Stimulated activated naive CD8-positive, alpha-beta T cell treated with anti-CD3 and anti-CD28 coated beads, Interleukin-15, Interleukin-2, amounts not matched to agents 100 U/mL and 50 U/mL, for 24 hours (primary cell): ENCODE measurements around the gene METTL16.

Experiments
- ATAC-seq: fragments of 150-1000 bp; cut with Tn5 transposase; one replicate; pipeline ENCODE4 v1.10.0; 2021
- DNase-seq: peaks from one replicate; pipeline ENCODE4 v3.0.0; 2021

Gene METTL16

GRCh38 chr17:2414446-2415064, 97.1 kb downstream of the METTL16 start:
- no peak for DNase-seq
- no peak for ATAC-seq

DNA sequence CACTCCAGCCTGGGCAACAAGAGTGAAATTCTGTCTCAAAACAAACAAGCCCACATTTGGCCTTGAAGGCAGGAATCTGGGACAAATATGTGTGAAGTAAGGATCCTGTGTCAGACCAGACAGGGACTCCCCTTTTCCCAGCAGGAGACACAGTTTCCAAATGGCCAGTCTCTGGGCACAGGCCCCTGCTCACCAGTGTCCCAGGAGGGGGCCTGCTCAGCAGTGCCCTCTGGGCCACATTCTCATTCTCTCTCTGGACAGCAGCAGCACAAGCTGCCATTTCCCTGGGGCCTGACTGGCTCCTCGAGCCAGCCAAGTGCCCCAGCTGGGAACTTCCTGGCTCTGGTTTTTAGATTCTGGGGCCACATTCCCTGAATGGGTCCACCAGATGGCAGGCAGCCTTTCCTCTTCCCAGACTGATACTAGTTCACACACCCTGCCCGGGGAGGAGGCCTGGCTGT, 99.1 kb downstream of the METTL16 start:
- DNase-seq = no peak
- ATAC-seq = no peak

DNA sequence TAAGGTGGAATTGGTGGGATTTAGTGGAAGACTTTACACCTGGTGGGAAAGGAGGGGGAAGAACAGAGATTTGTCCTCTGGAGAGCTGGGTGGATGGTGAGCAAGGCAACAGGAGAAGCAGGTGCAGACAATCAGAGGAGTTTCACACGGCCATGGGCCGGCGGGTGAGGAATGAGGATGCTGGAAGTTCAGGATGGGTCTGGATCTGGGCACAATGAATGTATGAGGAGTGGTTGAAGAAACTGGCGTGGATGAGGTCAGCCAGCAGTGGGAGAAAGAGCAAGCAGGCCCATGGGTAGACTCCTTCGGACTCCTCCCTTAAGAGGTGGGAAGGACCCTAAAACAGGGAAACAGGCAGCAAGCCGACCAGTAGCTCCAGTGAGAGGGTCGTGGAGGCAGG, 100.7 kb downstream of the METTL16 start:
- no peak for ATAC-seq
- no peak for DNase-seq

DNA sequence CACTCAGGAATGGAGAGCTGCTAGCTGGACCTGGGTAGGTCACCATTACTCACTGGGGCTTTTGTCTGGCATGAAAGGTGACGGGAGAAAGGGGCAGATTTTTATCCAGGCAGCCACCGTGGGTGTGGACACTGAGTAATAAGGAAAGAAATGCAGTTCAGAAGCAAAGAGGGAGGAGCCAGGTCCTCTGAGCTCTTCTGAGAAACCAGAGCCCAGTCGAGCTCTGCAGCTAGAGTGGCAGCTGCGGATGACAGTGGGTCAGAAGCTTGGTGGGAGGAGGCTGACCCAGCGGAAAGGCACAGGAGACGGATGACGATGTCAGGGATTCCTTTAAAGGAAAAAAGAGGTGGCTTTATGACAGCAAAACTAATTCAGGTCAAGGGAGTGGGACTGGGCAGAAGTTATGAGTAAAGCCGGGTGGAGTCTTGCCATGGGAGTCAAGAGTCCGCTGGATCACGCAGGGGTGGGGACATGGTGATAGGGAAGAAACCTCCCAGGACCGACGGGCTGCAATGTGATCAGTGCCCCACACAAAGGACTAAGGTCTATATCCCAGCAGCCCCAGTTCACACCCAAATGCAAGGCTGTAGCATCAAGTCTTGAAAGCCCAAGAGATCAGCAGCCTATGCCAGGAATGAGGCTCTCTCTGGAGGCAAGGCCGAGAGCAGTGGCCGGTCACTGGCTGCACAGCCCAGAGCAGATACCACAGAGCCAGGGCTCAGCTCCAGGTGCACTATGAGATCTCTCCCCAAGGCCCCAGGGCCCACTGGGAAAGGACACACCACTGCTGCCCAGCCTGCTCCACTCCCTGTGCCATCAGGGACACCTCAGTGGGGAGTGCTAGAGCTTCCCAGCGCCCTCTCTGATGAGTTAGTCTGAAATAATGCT, 104.5 kb downstream of the METTL16 start:
- DNase-seq (peak; percentile 39), ATAC-seq (peak; percentile 45)

DNA sequence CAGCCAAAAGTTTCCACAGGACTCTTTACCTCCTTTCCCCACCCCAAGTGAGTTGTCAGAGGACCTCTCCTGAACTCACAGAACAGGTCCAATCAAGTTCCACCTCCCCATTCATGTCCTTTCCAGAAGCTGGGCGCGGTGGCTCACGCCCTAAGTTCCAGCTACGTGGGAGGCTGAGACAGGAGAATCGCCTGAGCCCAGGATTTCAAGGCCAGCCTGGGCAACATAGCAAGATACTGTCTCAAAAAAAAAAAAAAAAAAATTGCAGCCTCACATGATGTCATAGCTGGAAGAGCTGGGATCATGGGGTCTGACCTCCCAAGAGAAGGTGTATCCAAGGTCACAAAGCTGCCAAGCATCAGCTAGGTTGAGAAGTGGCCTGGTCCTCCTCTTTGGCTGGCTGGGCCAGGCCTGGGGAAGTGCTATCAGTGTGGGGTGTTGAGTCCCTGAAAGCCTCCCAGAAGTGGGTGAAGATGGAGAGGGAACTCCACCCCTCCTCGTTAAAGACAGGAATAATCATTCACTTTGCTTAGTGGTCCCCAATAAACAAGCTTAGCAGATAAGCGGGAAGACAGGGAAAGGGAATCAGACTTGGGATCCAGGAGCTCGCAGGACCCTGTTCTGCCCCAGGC, 105.3 kb downstream of the METTL16 start:
- no peak for ATAC-seq
- no peak for DNase-seq

DNA sequence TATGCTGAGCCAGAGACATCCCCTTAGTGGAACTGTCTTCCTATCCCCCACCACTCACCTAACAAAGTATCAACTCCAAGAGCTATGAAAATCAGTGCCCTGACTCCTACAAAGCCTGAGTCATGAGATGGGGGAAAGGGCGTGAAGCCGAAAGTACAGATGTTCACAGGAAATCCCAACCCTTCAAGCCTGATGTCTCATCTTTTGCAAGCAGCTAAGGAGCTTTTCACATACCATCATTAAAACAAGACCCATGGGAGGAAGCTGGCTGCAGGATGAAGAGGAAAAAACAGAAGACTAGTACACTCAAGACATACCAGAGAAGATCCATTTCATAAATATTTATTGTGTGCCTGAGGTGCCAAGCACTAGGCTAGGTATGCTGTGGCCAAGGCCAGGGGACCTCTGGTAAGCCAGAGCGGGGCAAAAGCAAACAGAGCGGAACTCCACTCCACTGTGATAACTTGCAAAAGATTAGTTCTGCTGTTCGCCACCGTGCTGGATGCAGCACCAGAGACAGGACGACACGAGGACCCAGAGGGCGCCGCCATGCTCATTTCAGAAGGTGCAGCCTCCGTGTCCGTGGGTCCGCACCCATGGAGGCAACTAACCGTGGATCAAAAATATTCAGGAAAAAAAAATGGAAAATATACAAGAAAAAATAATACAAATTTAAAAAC, 106.3 kb downstream of the METTL16 start:
- ATAC-seq (no peak), DNase-seq (no peak)

- ATAC-seq = no peak
- no peak for DNase-seq
Observed at GRCh38 chr17:2403044-2403443, 108.6 kb downstream of the METTL16 start.

GRCh38 chr17:2402544-2402943, 109.1 kb downstream of the METTL16 start:
- ATAC-seq = no peak
- no peak for DNase-seq

DNA sequence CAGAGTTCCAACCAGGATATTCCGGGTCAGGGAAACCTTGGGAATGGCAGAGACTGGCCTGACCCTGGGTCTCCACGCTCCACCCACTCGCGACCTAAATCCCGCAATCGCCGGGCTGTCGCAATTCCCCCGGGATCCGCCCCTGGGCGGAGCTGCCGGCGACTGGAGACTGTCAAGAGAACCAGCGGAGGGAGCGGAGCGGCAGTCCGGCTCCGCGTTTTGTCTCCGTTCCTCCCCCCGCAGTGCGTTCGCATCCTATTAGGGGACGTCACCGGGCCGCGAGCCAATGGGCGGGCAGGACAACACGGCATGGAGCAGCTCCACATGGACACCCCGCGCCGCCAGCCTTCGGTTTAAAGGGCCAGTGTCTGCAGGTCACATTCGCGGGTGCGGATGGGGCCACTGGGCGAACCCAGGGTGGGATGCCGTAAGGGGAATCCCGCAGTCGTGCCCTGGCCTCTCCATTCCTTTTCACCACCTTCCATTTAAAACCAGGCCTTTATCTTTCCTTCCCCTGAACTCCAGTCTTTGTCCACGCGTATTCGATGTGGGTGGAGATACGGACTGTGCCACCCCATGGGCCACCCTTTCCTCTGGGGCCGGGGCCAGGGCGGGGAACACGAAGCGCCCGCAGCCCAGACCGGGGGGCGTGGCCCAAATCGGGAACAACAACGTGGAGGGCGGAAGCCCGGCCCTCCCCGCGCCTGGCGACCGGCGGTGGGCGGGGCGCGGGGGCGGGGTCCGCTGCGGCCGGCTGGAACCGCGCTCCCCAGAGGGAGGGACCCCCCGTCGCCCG, 110.1 kb downstream of the METTL16 start:
- ATAC-seq = peak; percentile 55
- DNase-seq = peak; percentile 99

DNA sequence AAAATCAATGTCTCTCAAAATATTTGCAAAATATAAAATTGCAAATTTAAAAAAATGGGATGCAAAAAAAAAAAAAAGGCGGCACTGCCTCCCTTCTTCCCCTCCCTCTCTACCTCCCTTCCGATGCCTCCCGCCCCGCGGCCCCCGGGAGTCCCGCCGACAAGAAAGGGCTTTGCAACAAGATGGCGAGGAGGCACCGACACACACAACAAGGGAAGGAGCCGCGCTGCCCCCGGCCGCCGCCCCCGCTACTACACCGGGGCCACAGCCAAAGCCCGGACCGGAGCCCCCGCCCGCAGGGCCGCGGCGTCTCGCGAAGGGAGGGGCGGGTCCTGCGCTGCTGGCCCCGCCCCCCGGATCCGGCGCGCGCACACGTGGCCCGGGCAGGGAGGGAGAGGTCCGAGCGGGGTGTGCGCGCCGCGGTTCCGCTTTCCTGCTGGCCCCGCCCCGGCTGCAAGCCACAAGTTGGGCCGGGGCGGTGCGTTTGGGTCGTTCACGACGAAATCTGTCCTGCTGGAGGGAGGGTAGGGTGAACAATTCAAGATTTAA, 110.7 kb downstream of the METTL16 start, which contains the start of gene MNT:
MNT (minus strand) TSS at position 184 of the 549 bp plus-strand sequence. CDS start 348 bp downstream, outside the sequence.
- peak; percentile 42 for ATAC-seq
- DNase-seq = peak; percentile 95

DNA sequence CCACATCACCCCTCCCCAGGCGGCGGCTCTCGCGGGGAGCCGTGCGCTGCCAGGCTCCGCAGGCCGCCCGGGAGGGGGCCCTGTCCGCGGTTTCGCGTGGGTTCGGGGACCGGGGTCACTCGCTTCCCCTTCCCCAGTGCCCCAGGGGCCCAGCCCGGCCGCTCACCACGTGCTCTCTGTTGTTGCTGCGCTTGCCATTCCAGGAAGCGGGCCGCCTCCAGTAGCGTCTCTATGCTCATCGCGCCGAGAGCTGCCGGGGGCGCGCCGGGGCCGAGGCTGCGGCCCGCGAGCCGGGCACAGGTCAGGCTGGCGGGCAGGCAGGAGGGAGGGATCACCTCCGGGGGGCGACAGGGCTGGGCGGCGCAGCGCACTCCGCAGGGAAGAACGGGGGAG, 111.2 kb downstream of the METTL16 start:
- no peak for ATAC-seq
- peak; percentile 74 for DNase-seq

DNA sequence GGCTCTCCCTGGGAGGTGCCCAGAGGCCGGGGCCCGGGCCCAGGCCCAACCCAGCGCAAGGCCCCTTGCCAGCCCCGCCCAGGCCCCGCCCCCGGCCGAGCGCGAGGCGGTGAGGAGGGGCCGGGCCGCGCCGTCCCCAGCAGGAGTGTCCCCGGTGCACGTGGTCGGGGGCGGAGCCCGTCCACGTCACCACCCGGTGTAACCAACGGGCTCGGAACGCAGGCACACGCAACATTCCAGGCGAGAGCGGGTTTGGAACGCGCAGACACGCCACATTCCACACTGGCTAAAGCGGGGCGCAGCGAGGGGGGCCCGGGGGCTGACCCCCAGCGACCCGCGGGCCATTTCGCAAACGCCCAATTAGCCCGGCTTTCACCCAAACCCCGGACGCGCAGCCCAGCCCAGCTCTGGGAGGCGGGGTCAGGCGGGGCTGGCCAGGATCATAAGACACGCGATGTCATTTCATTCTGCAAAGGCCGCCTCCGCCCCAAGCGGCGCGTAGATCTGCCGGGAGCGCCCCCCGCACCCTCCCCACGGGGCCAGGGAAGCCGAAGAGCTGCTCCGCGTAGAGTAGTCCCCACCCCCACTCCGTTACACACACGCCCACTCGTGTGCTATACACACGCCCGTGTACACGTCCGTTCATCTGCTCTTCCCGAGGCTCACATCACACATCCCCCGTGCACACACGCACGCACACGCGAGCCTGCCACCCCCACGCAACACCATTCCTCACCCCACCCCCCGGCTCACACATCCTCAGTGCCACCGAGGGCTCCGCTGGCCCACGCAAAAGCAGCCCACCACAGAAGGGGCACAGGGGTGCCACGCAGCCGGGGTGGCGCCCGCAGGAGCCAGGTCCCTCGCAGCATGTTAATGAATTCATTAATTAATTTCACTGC, 111.9 kb downstream of the METTL16 start:
- DNase-seq (peak; percentile 97), ATAC-seq (peak; percentile 69)

- ATAC-seq (no peak), DNase-seq (peak; percentile 64)
Observed at GRCh38 chr17:2398655-2399571, 112.8 kb downstream of the METTL16 start.

DNA sequence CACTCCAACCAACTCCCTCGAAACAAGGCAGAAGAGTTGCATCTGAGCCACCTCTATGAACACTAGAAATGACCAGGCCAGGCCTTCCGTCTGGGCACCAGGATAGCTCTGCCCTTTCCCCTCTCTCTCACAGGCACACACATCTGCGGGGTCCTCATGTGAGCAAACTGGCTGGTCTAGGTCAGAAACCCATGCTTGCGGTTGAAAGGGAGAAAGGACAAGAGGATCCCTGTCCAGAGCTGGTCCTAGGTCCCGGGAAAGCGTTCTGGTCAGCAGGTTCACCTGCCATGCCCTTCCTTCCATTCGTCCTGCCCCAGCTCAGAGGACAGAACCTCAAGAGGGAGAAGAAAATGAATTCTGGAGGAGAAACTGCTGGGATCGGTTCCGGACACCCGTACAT, 113.5 kb downstream of the METTL16 start:
- DNase-seq (no peak), ATAC-seq (no peak)

DNA sequence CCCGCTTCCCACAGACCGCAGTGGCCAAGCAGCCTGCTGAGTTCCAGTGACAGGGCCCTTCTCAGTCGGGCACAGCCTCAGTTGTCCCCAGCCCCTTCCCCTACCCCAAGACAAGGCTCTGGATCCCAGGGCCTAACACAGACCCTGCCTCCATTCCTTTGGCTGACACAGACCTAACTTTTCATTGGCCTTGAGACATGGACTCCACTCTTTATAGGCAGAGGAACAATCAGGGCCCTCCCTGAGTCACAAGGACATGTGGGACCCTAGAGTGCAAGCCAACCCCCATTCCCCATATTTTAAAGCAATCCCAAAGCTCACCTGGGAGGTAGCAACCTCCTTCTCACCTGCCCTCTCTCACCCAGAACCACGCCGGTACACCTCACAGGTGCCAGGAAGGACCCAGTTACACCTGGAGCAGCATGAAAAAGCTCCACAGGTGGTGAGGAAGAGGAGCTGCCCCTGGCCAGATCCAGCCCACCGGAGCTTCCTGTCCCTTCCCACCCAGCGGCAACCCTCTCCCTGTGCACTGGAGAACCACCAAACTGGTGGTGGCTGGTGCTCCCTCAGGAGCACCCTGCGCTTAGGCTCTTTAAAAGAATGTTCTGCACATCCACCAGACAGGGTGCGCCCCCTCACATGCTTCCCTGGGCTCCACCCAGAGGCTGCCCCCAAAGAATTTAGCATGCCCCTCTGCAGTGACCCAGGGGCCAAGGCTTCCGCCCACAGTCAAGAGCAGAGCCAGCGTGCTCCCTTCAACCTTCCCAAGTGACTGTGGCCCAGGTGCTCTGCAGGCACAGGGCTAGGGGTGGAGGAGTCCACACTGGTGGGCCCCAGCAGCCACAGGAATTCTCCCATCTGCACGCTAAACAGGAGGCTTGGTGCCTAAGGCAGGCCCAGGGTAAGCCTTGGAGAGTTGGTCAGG, 114.2 kb downstream of the METTL16 start:
- ATAC-seq (no peak), DNase-seq (no peak)

GRCh38 chr17:2396568-2397246, 115.0 kb downstream of the METTL16 start:
- ATAC-seq (no peak), DNase-seq (peak; percentile 74)

DNA sequence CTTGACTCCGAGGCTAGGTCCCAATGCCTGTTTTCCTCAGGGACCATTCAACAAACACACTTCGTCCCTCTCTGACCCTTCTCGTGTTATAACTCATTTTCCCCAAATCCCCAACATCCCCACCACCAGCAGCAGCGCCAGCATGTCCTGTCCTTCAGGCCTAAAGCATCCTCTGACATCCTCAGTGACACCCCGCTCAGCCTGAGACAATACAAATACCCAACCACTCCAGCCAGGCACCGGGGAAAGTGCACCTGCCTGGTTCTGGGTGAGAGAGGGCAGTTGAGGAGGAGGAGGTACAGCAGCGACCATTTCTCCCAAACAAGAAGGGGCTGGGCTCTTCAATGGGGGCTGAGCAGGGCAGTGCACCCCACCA, 115.5 kb downstream of the METTL16 start:
- DNase-seq (no peak), ATAC-seq (no peak)
